DOHH2 (cell line): ENCODE results near the gene FXN.

ENCODE experiments used
- H3F3A ChIP-seq: fragments of 200-600 bp; sonication (generic), shearing (Covaris generic); 2 replicates; pipeline ENCODE4 v1.6.0; 2016; ENCODE audit warnings: antibody characterized with exemption, mild to moderate bottlenecking; ENCODE audit not compliant: control insufficient read depth, insufficient read depth
- H3K27ac ChIP-seq: fragments of 200-600 bp; sonication (generic); 2 replicates; pipeline ENCODE4 v1.5.1; 2014; ENCODE audit warnings: low read depth, mild to moderate bottlenecking, low read length, moderate library complexity
- H3K27me3 ChIP-seq: fragments of 200-600 bp; sonication (generic); 2 replicates; pipeline ENCODE4 v1.6.1; 2014; ENCODE audit warnings: mild to moderate bottlenecking, low read length, mixed read lengths; ENCODE audit not compliant: control insufficient read depth
- H3K36me3 ChIP-seq: fragments of 200-600 bp; sonication (generic); 2 replicates; pipeline ENCODE4 v1.6.1; 2014; ENCODE audit warnings: mild to moderate bottlenecking, low read length, moderate library complexity, mixed read lengths; ENCODE audit not compliant: control insufficient read depth
- H3K4me1 ChIP-seq: fragments of 200-600 bp; sonication (generic); 2 replicates; pipeline ENCODE4 v1.6.1; 2014; ENCODE audit warnings: mild to moderate bottlenecking, low read length, mixed read lengths; ENCODE audit not compliant: control insufficient read depth
- H3K4me2 ChIP-seq: fragments of 200-600 bp; sonication (generic); 2 replicates; pipeline ENCODE4 v1.6.0; 2014; ENCODE audit warnings: mild to moderate bottlenecking, low read length, moderate library complexity
- H3K4me3 ChIP-seq: fragments of 200-600 bp; sonication (generic); 2 replicates; pipeline ENCODE4 v1.5.1; 2014; ENCODE audit warnings: mild to moderate bottlenecking, low read length, mixed read lengths
- H3K79me2 ChIP-seq: fragments of 200-600 bp; sonication (generic); 2 replicates; pipeline ENCODE4 v1.6.1; 2014; ENCODE audit warnings: mild to moderate bottlenecking, low read length, mixed read lengths; ENCODE audit not compliant: control insufficient read depth
- H3K9me2 ChIP-seq: fragments of 200-600 bp; sonication (generic); replicated peaks from 2 replicates; pipeline ENCODE4 v1.6.1; 2014; ENCODE audit warnings: mild to moderate bottlenecking, low read length, mixed read lengths; ENCODE audit not compliant: control insufficient read depth
- H3K9me3 ChIP-seq: fragments of 200-600 bp; sonication (generic); 2 replicates; pipeline ENCODE4 v1.6.1; 2014; ENCODE audit warnings: antibody characterized with exemption, low read length, mixed read lengths; ENCODE audit not compliant: control insufficient read depth, insufficient read depth
- H4K20me1 ChIP-seq: fragments of 200-600 bp; sonication (generic); 2 replicates; pipeline ENCODE4 v1.6.0; 2014; ENCODE audit warnings: low read depth, mild to moderate bottlenecking, antibody characterized with exemption, low read length, moderate library complexity; ENCODE audit not compliant: control insufficient read depth, insufficient read depth
- CTCF ChIP-seq: fragments of 200-600 bp; sonication (generic); IDR thresholded peaks from one replicate; pipeline ENCODE4 v1.5.1; 2014; ENCODE audit warnings: antibody characterized with exemption, mild to moderate bottlenecking, low read depth, low read length; ENCODE audit not compliant: poor library complexity, severe bottlenecking
- EZH2phosphoT487 ChIP-seq: fragments of 200-600 bp; sonication (generic); IDR thresholded peaks from 2 replicates; pipeline ENCODE4 v1.6.1; 2017; ENCODE audit warnings: borderline replicate concordance, mild to moderate bottlenecking, antibody characterized with exemption, low read length, moderate library complexity, mixed read lengths

Gene FXN

GRCh38 chr9:69018737-69019136 is 16.8 kb upstream of the FXN start:
- Histone ChIP-seq H3K27ac (no peak overlapping the region), H3K4me1 (no peaks in the 10 kb centered on the region), H3K4me3 (no peak overlapping the region), H3K27me3 (peaks cover 11% of the 10 kb centered on the region), H3K4me2 (no peak overlapping the region), H3K9me2 (no peaks in the 10 kb centered on the region), H3F3A (no peaks in the 10 kb centered on the region), H4K20me1 (no peaks in the 10 kb centered on the region), H3K9me3 (no peaks in the 10 kb centered on the region), H3K36me3 (no peaks in the 10 kb centered on the region), H3K79me2 (no peaks in the 10 kb centered on the region)
- TF ChIP-seq CTCF (no peak), EZH2phosphoT487 (no peak)

- H3K4me3 ChIP-seq, result no peak overlapping the region
- TF ChIP-seq EZH2phosphoT487, result no peak
- no peak for TF ChIP-seq CTCF
- H3K4me2 ChIP-seq, result no peak overlapping the region
- no peaks in the 10 kb centered on the region for H3K4me1 ChIP-seq
- no peaks in the 10 kb centered on the region for H3K9me3 ChIP-seq
- H3K79me2 ChIP-seq, result no peaks in the 10 kb centered on the region
- no peaks in the 10 kb centered on the region for H3K36me3 ChIP-seq
- H4K20me1 ChIP-seq, result no peaks in the 10 kb centered on the region
- peaks cover 11% of the 10 kb centered on the region for H3K27me3 ChIP-seq
- no peaks in the 10 kb centered on the region for H3F3A ChIP-seq
- H3K9me2 ChIP-seq, result no peaks in the 10 kb centered on the region
- H3K27ac ChIP-seq, result no peak overlapping the region
Observed at GRCh38 chr9:69019808-69020207, 15.7 kb upstream of the FXN start.

GRCh38 chr9:69020301-69021145 is 15.0 kb upstream of the FXN start:
- H3K4me3 ChIP-seq, result no peak overlapping the region
- no peaks in the 10 kb centered on the region for H4K20me1 ChIP-seq
- no peaks in the 10 kb centered on the region for H3F3A ChIP-seq
- no peak overlapping the region for H3K27ac ChIP-seq
- H3K4me1 ChIP-seq, result no peaks in the 10 kb centered on the region
- no peaks in the 10 kb centered on the region for H3K36me3 ChIP-seq
- no peak for TF ChIP-seq CTCF
- no peak for TF ChIP-seq EZH2phosphoT487
- H3K27me3 ChIP-seq, result peaks cover 8% of the 10 kb centered on the region
- H3K4me2 ChIP-seq, result no peak overlapping the region
- H3K79me2 ChIP-seq, result no peaks in the 10 kb centered on the region
- no peaks in the 10 kb centered on the region for H3K9me2 ChIP-seq
- no peaks in the 10 kb centered on the region for H3K9me3 ChIP-seq
